Mucosa of descending colon (tissue), 3 donors: Measurements from ENCODE around the gene PFDN1. TPM values are rescaled to one million over a fixed set of nuclear protein-coding genes. Genes with fewer than 3 reads are reported as not detected.

ENCODE experiments used
- ATAC-seq: fragments of 200-7000 bp; cut with Tn5 transposase; one replicate; pipeline ENCODE4 v1.9.1; 2020; ENCODE audit warnings: mild to moderate bottlenecking, moderate library complexity
- DNase-seq, 3 donors: peaks; one replicate each; pipeline ENCODE4 v3.0.0-alpha.2; 2020
- H3K36me3 ChIP-seq: fragments of 200-600 bp; one replicate; pipeline ENCODE4 v1.8.0; 2021; ENCODE audit warnings: low read depth, mild to moderate bottlenecking
- H3K4me1 ChIP-seq: fragments of 200-600 bp; one replicate; pipeline ENCODE4 v1.8.0; 2021; ENCODE audit warnings: low read depth, mild to moderate bottlenecking
- H3K4me3 ChIP-seq: fragments of 200-600 bp; one replicate; pipeline ENCODE4 v1.8.0; 2021; ENCODE audit warnings: mild to moderate bottlenecking
- H3K9me3 ChIP-seq: fragments of 200-600 bp; one replicate; pipeline ENCODE4 v1.8.0; 2021; ENCODE audit warnings: mild to moderate bottlenecking
- intact Hi-C, 2 donors: fragments of 100-400 bp; cut with DNase I in 1 of 2; cut with micrococcal nuclease in 1 of 2; formaldehyde crosslinking; loops; one replicate each; pipeline versions ENCODE4 v1.11.0 to v1.11.1; 2022; cut with DNase I, micrococcal nuclease
- total RNA-seq, 3 donors: library from RNA; stranded (reverse); fragmentation: NEBNext Ultra II Directional in 2 of 3; extraction: Animal tissue kit (Norgen Biotek cat#: 25700) in 2 of 3; gene quantifications; one replicate each; pipeline versions ENCODE4 v1.2.1 to v1.2.4, GENCODE V29; 2021 to 2023
- TF ChIP-seq, protein P1 (sequence below): fragments of 200-600 bp; IDR thresholded peaks from one replicate; pipeline ENCODE4 v1.8.0; 2022; ENCODE audit warnings: antibody characterized with exemption, mild to moderate bottlenecking
- donor health status: DM: no; HTN: no; CAD: no; lungs with moderate emphysema.
- donor health status: DM: no; HTN: no; CAD: no.
- donor health status: DM: no; HTN: yes; CAD: no.

Gene PFDN1
- total RNA-seq, 3 donors from 2014 or later, result 33.5 to 48.0 (median 35.9) TPM

GRCh38 chr5:140321796-140322195 is 18.9 kb upstream of the PFDN1 start:
- Histone ChIP-seq H3K4me3 (no peak overlapping the region), H3K4me1 (no peaks in the 10 kb centered on the region), H3K36me3 (no peaks in the 10 kb centered on the region), H3K9me3 (no peaks in the 10 kb centered on the region)
- DNase-seq (peak in 1 of 3 donors; percentile 19), ATAC-seq (peak; percentile 55)
- TF ChIP-seq, protein P1, sequence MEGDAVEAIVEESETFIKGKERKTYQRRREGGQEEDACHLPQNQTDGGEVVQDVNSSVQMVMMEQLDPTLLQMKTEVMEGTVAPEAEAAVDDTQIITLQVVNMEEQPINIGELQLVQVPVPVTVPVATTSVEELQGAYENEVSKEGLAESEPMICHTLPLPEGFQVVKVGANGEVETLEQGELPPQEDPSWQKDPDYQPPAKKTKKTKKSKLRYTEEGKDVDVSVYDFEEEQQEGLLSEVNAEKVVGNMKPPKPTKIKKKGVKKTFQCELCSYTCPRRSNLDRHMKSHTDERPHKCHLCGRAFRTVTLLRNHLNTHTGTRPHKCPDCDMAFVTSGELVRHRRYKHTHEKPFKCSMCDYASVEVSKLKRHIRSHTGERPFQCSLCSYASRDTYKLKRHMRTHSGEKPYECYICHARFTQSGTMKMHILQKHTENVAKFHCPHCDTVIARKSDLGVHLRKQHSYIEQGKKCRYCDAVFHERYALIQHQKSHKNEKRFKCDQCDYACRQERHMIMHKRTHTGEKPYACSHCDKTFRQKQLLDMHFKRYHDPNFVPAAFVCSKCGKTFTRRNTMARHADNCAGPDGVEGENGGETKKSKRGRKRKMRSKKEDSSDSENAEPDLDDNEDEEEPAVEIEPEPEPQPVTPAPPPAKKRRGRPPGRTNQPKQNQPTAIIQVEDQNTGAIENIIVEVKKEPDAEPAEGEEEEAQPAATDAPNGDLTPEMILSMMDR, result no peak
- intact Hi-C loops, result no loop called here

DNA sequence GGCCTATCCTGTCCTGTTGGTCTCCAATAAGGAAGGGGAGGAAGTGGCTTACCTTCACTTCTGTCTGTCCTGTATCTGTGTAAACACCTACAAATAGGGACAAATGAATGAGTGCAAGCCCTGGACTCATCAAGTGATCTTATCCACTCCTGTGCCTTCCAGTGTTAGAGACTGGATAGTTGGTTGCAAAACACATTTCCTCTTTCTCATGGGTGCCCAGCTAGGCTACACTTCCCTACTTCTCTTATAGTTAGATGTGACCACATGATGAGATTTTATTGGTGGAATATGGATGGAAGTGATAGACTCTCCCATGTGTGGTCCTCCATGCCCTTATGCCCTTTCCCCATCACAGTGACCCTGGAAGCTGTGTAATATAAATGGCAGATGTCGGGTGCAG is 16.9 kb upstream of the PFDN1 start:
- peak; percentile 9 for ATAC-seq
- no peaks in the 10 kb centered on the region for H3K36me3 ChIP-seq
- no peaks in the 10 kb centered on the region for H3K4me1 ChIP-seq
- intact Hi-C loops, result no loop called here
- no peak for DNase-seq
- TF ChIP-seq, protein P1, result no peak
- H3K4me3 ChIP-seq, result no peak overlapping the region
- no peaks in the 10 kb centered on the region for H3K9me3 ChIP-seq

- H3K36me3 ChIP-seq, result no peaks in the 10 kb centered on the region
- DNase-seq (peak in 1 of 3 donors; percentile 33), ATAC-seq (peak; percentile 75)
- intact Hi-C loops, result no loop called here
- no peaks in the 10 kb centered on the region for H3K4me1 ChIP-seq
- no peak overlapping the region for H3K4me3 ChIP-seq
- no peaks in the 10 kb centered on the region for H3K9me3 ChIP-seq
- TF ChIP-seq, protein P1, result no peak
Observed at GRCh38 chr5:140318792-140319191, 15.9 kb upstream of the PFDN1 start.

DNA sequence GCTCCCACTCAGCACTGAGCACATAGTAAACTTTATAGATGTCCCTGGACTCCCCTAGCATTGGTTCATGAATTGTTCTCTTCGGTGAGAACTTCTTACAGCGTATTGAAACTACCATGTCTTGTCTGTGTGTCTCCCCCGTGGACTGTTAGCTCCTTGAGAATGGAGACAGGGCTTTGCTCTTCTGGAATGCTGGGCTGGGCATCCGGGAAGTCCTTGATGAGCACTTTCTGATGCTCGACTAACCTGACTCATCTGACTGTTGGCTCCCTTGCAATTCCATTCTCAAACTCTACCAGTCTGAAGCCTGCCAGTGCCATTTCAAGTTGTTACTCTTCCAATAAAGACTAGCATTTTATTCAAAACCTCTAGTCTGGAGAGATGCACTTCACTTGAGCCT is 15.0 kb upstream of the PFDN1 start:
- intact Hi-C loops, result no loop called here
- no peak overlapping the region for H3K4me3 ChIP-seq
- no peaks in the 10 kb centered on the region for H3K36me3 ChIP-seq
- H3K9me3 ChIP-seq, result no peaks in the 10 kb centered on the region
- H3K4me1 ChIP-seq, result no peaks in the 10 kb centered on the region
- TF ChIP-seq, protein P1, result no peak
- ATAC-seq (no peak), DNase-seq (no peak)

GRCh38 chr5:140312791-140313189 is 9.9 kb upstream of the PFDN1 start:
- DNase-seq (no peak), ATAC-seq (no peak)
- intact Hi-C loops, result no loop called here
- Histone ChIP-seq H3K36me3 (no peaks in the 10 kb centered on the region), H3K4me3 (no peak overlapping the region), H3K9me3 (no peaks in the 10 kb centered on the region), H3K4me1 (peaks cover 11% of the 10 kb centered on the region)
- TF ChIP-seq, protein P1, result no peak
